ENCODE measurements around the gene ZBTB17.

The ZBTB17 gene

GRCh38 chr1:15955552-15955951, 20.3 kb downstream of the ZBTB17 start:
- H4K20me1 ChIP-seq (ENCODE audit: control insufficient read depth, insufficient read depth, low read depth, low read length), result peaks cover 6% of the 10 kb centered on the region; the same call in 1 of the 2 replicates

GRCh38 chr1:15954316-15954715, 21.6 kb downstream of the ZBTB17 start:
- Histone ChIP-seq H3K36me3 (ENCODE audit: control insufficient read depth, low read length) (peaks cover 42% of the 10 kb centered on the region), H3K27ac (ENCODE audit: low read depth, low read length) (no peak overlapping the region), H4K20me1 (ENCODE audit: control insufficient read depth, insufficient read depth, low read depth, low read length) (peaks cover 6% of the 10 kb centered on the region; the same call in 1 of the 2 replicates), H3K4me2 (ENCODE audit: low read length) (no peak overlapping the region), H3K4me3 (ENCODE audit: low read length) (no peak overlapping the region), H3K27me3 (ENCODE audit: control insufficient read depth, low read length) (no peaks in the 10 kb centered on the region), H3K9me2 (replicated peaks; ENCODE audit: control insufficient read depth, low read length) (no peaks in the 10 kb centered on the region), H3K4me1 (ENCODE audit: control insufficient read depth, low read length) (no peaks in the 10 kb centered on the region; the same call in 1 of the 2 replicates), H3F3A (ENCODE audit: control insufficient read depth, insufficient read depth) (peaks cover 5% of the 10 kb centered on the region; the same call in 1 of the 2 replicates), H3K79me2 (ENCODE audit: control insufficient read depth, low read length) (peaks cover 70% of the 10 kb centered on the region), H3K9me3 (ENCODE audit: control insufficient read depth, insufficient read depth, low read length) (no peaks in the 10 kb centered on the region)
- TF ChIP-seq CTCF (IDR thresholded peaks at IDR 0.05; ENCODE audit: low read depth, low read length, poor library complexity, severe bottlenecking), result no peak
- TF ChIP-seq EZH2phosphoT487 (IDR thresholded peaks at IDR 0.05; ENCODE audit: borderline replicate concordance, low read length), result no peak

More at GRCh38 chr1:15955552-15955951, 20.3 kb downstream of the ZBTB17 start:
- Histone ChIP-seq H3F3A (ENCODE audit: control insufficient read depth, insufficient read depth) (peaks cover 5% of the 10 kb centered on the region; the same call in 1 of the 2 replicates), H3K79me2 (ENCODE audit: control insufficient read depth, low read length) (peaks cover 62% of the 10 kb centered on the region), H3K4me1 (ENCODE audit: control insufficient read depth, low read length) (no peaks in the 10 kb centered on the region; the same call in 1 of the 2 replicates), H3K27ac (ENCODE audit: low read depth, low read length) (no peak overlapping the region), H3K4me2 (ENCODE audit: low read length) (no peak overlapping the region), H3K9me3 (ENCODE audit: control insufficient read depth, insufficient read depth, low read length) (no peaks in the 10 kb centered on the region), H3K9me2 (replicated peaks; ENCODE audit: control insufficient read depth, low read length) (no peaks in the 10 kb centered on the region), H3K36me3 (ENCODE audit: control insufficient read depth, low read length) (peaks cover 32% of the 10 kb centered on the region), H3K27me3 (ENCODE audit: control insufficient read depth, low read length) (no peaks in the 10 kb centered on the region), H3K4me3 (ENCODE audit: low read length) (no peak overlapping the region)
- TF ChIP-seq EZH2phosphoT487 (IDR thresholded peaks at IDR 0.05; ENCODE audit: borderline replicate concordance, low read length) (no peak), CTCF (IDR thresholded peaks at IDR 0.05; ENCODE audit: low read depth, low read length, poor library complexity, severe bottlenecking) (no peak)

GRCh38 chr1:15953791-15954241, 22.1 kb downstream of the ZBTB17 start:
- Histone ChIP-seq H3K79me2 (ENCODE audit: control insufficient read depth, low read length) (peaks cover 74% of the 10 kb centered on the region), H3K4me2 (ENCODE audit: low read length) (no peak overlapping the region), H3K9me2 (replicated peaks; ENCODE audit: control insufficient read depth, low read length) (no peaks in the 10 kb centered on the region), H3K4me1 (ENCODE audit: control insufficient read depth, low read length) (no peaks in the 10 kb centered on the region; the same call in 1 of the 2 replicates), H3F3A (ENCODE audit: control insufficient read depth, insufficient read depth) (peaks cover 3% of the 10 kb centered on the region; the same call in 1 of the 2 replicates), H3K27ac (ENCODE audit: low read depth, low read length) (no peak overlapping the region), H3K4me3 (ENCODE audit: low read length) (no peak overlapping the region), H3K36me3 (ENCODE audit: control insufficient read depth, low read length) (peaks cover 47% of the 10 kb centered on the region), H4K20me1 (ENCODE audit: control insufficient read depth, insufficient read depth, low read depth, low read length) (peaks cover 6% of the 10 kb centered on the region; the same call in 1 of the 2 replicates), H3K27me3 (ENCODE audit: control insufficient read depth, low read length) (no peaks in the 10 kb centered on the region), H3K9me3 (ENCODE audit: control insufficient read depth, insufficient read depth, low read length) (no peaks in the 10 kb centered on the region)
- TF ChIP-seq CTCF (IDR thresholded peaks at IDR 0.05; ENCODE audit: low read depth, low read length, poor library complexity, severe bottlenecking) (no peak), EZH2phosphoT487 (IDR thresholded peaks at IDR 0.05; ENCODE audit: borderline replicate concordance, low read length) (no peak)

Data from DOHH2 (cell line).